Liver (tissue), 9 donors: Measurements from ENCODE around the gene OTUD5. TPM values are rescaled to one million over a fixed set of nuclear protein-coding genes. Genes with fewer than 3 reads are reported as not detected.

ENCODE experiments used
- DNase-seq: peaks from one replicate; pipeline ENCODE4 v3.0.0-alpha.2; 2017; ENCODE audit warnings: low spot score
- H3K27ac ChIP-seq, 2 donors: one replicate each; pipeline ENCODE4 v1.7.0; 2013; ENCODE audit warnings: inconsistent platforms in 2 of 2, low read length in 2 of 2, control low read depth in 1 of 2, low read depth in 1 of 2, mild to moderate bottlenecking in 1 of 2
- H3K27me3 ChIP-seq, 4 donors: one replicate each; pipeline versions ENCODE4 v1.6.1 to v1.7.0; 2013; ENCODE audit warnings: low read length in 3 of 4, inconsistent platforms in 1 of 4, mild to moderate bottlenecking in 1 of 4, moderate library complexity in 1 of 4; ENCODE audit not compliant: control insufficient read depth in 4 of 4, insufficient read depth in 4 of 4
- H3K36me3 ChIP-seq, 4 donors: one replicate each; pipeline versions ENCODE4 v1.6.1 to v1.7.0; 2013; ENCODE audit warnings: low read length in 3 of 4, mild to moderate bottlenecking in 3 of 4, low read depth in 1 of 4, moderate library complexity in 1 of 4; ENCODE audit not compliant: control insufficient read depth in 4 of 4, insufficient read depth in 3 of 4
- H3K4me1 ChIP-seq, 4 donors: one replicate each; pipeline versions ENCODE4 v1.6.1 to v1.7.0; 2013; ENCODE audit warnings: low read length in 3 of 4, mild to moderate bottlenecking in 3 of 4, moderate library complexity in 1 of 4; ENCODE audit not compliant: control insufficient read depth in 4 of 4, insufficient read depth in 4 of 4
- H3K4me3 ChIP-seq, 3 donors: one replicate each; pipeline versions ENCODE4 v1.6.1 to v1.7.0; 2013; ENCODE audit warnings: low read length in 3 of 3, control low read depth in 1 of 3, low read depth in 1 of 3, mild to moderate bottlenecking in 1 of 3
- H3K9ac ChIP-seq, 2 donors: one replicate each; pipeline ENCODE4 v1.7.0; 2013; ENCODE audit warnings: low read length in 2 of 2, mild to moderate bottlenecking in 2 of 2, moderate library complexity in 2 of 2, control low read depth in 1 of 2, low read depth in 1 of 2
- H3K9me3 ChIP-seq, 4 donors: one replicate each; pipeline versions ENCODE4 v1.6.1 to v1.7.0; 2013; ENCODE audit warnings: low read length in 3 of 4; ENCODE audit not compliant: control insufficient read depth in 4 of 4
- EGR1 ChIP-seq, 2 donors: IDR thresholded peaks; 2 replicates each; pipeline ENCODE4 v1.6.1; 2016 to 2018; ENCODE audit warnings: antibody characterized with exemption in 2 of 2, low read depth in 2 of 2
- GABPA ChIP-seq, 2 donors: IDR thresholded peaks in 1 of 2; conservative IDR thresholded peaks in 1 of 2; 2 replicates each; pipeline ENCODE4 v1.6.1; 2016; ENCODE audit warnings: antibody characterized with exemption in 2 of 2, mild to moderate bottlenecking in 1 of 2, moderate library complexity in 1 of 2
- HNF4G ChIP-seq: IDR thresholded peaks from 2 replicates; pipeline ENCODE4 v1.6.1; 2016; ENCODE audit warnings: antibody characterized with exemption
- JUND ChIP-seq, 2 donors: IDR thresholded peaks; 2 replicates each; pipeline ENCODE4 v1.6.1; 2016; ENCODE audit warnings: antibody characterized with exemption in 2 of 2
- NR2F2 ChIP-seq: IDR thresholded peaks from 2 replicates; pipeline ENCODE4 v1.6.1; 2016; ENCODE audit warnings: antibody characterized with exemption
- RAD21 ChIP-seq, 2 donors: IDR thresholded peaks; 2 replicates each; pipeline ENCODE4 v1.6.1; 2016; ENCODE audit warnings: antibody characterized with exemption in 2 of 2, mild to moderate bottlenecking in 2 of 2
- TAF1 ChIP-seq: conservative IDR thresholded peaks from 2 replicates; pipeline ENCODE4 v1.6.1; 2016; ENCODE audit warnings: antibody characterized with exemption, mild to moderate bottlenecking
- WGBS: extraction: QIAGEN DNeasy Blood & Tissue Kit; methylation state at CpG from one replicate; pipeline ENCODE4 v1.1.7; 2013; 5-methylcytosine and 5-hydroxymethylcytosine counted together
- polyA plus RNA-seq, 2 donors: library from polyadenylated mRNA; stranded (reverse) in 1 of 2; unstranded in 1 of 2; fragments of 200-250 nt in 1 of 2; fragments of >200 nt in 1 of 2; fragmentation: Nextera tagmentation in 1 of 2; extraction: Ambion mirVana in 1 of 2; gene quantifications; one replicate each; pipeline versions ENCODE4 v1.2.1 to v1.2.3, GENCODE V29; 2013 to 2015
- total RNA-seq, 2 donors: library from RNA; depleted of rRNA; stranded (reverse); fragments of >200 nt; gene quantifications; one replicate each; pipeline ENCODE4 v1.2.3, GENCODE V29; 2014
- TF ChIP-seq, protein P1 (sequence below): IDR thresholded peaks from 2 replicates; pipeline ENCODE4 v1.6.1; 2016; ENCODE audit warnings: antibody characterized with exemption, mild to moderate bottlenecking
- TF ChIP-seq, protein P2 (sequence below): IDR thresholded peaks from 2 replicates; pipeline ENCODE4 v1.6.1; 2016; ENCODE audit warnings: antibody characterized with exemption
- donor health status: healthy.
- donor health status: healthy.
- donor health status: healthy.
- donor health status: healthy.
- donor health status: healthy.

The OTUD5 gene
- total and polyA plus RNA-seq, 4 donors = 9.3 to 29.3 (median 17.9) TPM

- 88% methylated on average over 7 of the region's 7 CpGs for WGBS
- no peak for TF ChIP-seq GABPA (IDR thresholded peaks at IDR 0.05 in 1 of 2, conservative IDR thresholded peaks at IDR 0.05 in 1 of 2)
- TF ChIP-seq EGR1 (IDR thresholded peaks at IDR 0.05; ENCODE audit: low read depth in 2 of 2) = no peak
- no peak for DNase-seq
- Histone ChIP-seq H3K9me3 (no peaks in the 10 kb centered on the region), H3K9ac (no peak overlapping the region), H3K4me3 (no peak overlapping the region), H3K36me3 (peaks cover 3 to 21% (median 11%) of the 10 kb centered on the region in 4 donors), H3K27me3 (no peaks in the 10 kb centered on the region), H3K4me1 (peaks cover 0 to 7% (median 3%) of the 10 kb centered on the region in 4 donors), H3K27ac (no peak overlapping the region)
Observed at GRCh38 chrX:48934581-48935300, 22.7 kb downstream of the OTUD5 start.

DNA sequence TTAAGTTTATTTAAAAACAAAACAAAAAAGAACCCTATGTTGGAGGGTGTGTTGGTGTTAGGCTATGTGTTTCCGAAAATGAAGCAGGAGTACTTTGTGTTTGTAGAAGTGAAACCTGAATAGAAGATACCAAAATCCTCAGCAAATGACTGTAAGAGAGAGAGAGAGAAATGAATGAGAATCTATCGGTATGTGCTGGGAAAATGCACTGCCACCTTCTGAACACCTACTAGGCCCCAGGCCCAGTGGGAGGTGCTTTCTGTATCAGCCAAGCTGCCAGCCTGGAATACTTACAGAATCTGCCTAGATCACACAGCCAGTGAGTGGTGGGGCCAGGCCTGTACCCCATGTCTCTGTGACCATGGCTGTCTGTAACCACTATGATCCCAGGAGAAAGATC is 23.6 kb downstream of the OTUD5 start:
- no peak overlapping the region for H3K9ac ChIP-seq
- no peaks in the 10 kb centered on the region for H3K9me3 ChIP-seq
- no peak overlapping the region for H3K27ac ChIP-seq
- WGBS = 91% methylated on average over 2 of the region's 2 CpGs
- peaks cover 3 to 21% (median 11%) of the 10 kb centered on the region in 4 donors for H3K36me3 ChIP-seq
- no peak overlapping the region for H3K4me3 ChIP-seq
- TF ChIP-seq RAD21 (IDR thresholded peaks at IDR 0.05) (no peak), TAF1 (no peak), NR2F2 (no peak), JUND (IDR thresholded peaks at IDR 0.05) (no peak)
- H3K4me1 ChIP-seq = peaks cover 0 to 6% (median 2%) of the 10 kb centered on the region in 4 donors
- H3K27me3 ChIP-seq = no peaks in the 10 kb centered on the region
- no peak for DNase-seq

DNA sequence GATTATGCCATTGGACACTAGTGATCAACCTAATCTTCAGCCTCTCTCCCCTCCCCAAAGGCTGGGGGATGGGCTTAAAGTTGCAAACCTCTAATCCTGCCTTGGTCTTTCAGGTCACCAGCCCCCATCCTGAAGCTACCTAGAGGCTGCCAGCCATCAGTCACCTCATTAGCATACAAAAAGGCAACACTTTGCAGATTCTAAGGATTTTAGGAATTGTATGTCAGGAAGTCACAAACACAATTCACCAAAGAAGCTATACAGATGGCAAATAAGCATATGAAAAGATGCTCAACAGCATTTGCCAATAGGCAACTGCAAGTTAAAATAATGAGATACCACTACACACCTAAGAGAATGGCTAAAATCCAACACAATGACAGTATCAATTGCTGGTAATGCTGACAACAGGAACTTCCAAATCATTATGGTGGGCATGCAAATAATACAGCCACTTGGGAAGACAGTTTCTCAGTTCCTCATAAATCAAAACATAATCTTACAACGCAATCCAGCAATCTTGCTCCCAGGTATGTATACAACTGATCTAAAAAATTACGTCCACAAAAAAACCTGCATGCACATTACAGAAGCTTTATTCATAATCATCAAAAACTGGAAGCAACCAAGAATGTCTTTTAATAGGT is 29.5 kb downstream of the OTUD5 start:
- Histone ChIP-seq H3K4me1 (no peaks in the 10 kb centered on the region), H3K9ac (no peak overlapping the region), H3K4me3 (no peak overlapping the region), H3K27me3 (no peaks in the 10 kb centered on the region), H3K36me3 (peaks cover 7 to 30% (median 10%) of the 10 kb centered on the region in 4 donors), H3K9me3 (no peaks in the 10 kb centered on the region), H3K27ac (no peak overlapping the region)
- TF ChIP-seq NR2F2 (no peak), EGR1 (IDR thresholded peaks at IDR 0.05; ENCODE audit: low read depth in 2 of 2) (no peak), HNF4G (no peak), GABPA (IDR thresholded peaks at IDR 0.05 in 1 of 2, conservative IDR thresholded peaks at IDR 0.05 in 1 of 2) (no peak)
- TF ChIP-seq, protein P1, sequence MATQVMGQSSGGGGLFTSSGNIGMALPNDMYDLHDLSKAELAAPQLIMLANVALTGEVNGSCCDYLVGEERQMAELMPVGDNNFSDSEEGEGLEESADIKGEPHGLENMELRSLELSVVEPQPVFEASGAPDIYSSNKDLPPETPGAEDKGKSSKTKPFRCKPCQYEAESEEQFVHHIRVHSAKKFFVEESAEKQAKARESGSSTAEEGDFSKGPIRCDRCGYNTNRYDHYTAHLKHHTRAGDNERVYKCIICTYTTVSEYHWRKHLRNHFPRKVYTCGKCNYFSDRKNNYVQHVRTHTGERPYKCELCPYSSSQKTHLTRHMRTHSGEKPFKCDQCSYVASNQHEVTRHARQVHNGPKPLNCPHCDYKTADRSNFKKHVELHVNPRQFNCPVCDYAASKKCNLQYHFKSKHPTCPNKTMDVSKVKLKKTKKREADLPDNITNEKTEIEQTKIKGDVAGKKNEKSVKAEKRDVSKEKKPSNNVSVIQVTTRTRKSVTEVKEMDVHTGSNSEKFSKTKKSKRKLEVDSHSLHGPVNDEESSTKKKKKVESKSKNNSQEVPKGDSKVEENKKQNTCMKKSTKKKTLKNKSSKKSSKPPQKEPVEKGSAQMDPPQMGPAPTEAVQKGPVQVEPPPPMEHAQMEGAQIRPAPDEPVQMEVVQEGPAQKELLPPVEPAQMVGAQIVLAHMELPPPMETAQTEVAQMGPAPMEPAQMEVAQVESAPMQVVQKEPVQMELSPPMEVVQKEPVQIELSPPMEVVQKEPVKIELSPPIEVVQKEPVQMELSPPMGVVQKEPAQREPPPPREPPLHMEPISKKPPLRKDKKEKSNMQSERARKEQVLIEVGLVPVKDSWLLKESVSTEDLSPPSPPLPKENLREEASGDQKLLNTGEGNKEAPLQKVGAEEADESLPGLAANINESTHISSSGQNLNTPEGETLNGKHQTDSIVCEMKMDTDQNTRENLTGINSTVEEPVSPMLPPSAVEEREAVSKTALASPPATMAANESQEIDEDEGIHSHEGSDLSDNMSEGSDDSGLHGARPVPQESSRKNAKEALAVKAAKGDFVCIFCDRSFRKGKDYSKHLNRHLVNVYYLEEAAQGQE = no peak
- TF ChIP-seq, protein P2, sequence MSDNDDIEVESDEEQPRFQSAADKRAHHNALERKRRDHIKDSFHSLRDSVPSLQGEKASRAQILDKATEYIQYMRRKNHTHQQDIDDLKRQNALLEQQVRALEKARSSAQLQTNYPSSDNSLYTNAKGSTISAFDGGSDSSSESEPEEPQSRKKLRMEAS = no peak
- 93% methylated on average over 2 of the region's 2 CpGs for WGBS
- DNase-seq = no peak
